GM18502 (cell line): ENCODE measurements around the gene PLBD2.
"Not testable (repeated sequence)": the region's sequence is repeated elsewhere in the genome, so short reads cannot be mapped to it uniquely, and the experiment has no call there.

Source experiments
- ATAC-seq: cut with Tn5 transposase; IDR thresholded peaks from one replicate; pipeline ENCODE4 v1.9.1; 2021; ENCODE audit warnings: mild to moderate bottlenecking; ENCODE audit not compliant: unreplicated experiment, poor library complexity

PLBD2 gene

DNA sequence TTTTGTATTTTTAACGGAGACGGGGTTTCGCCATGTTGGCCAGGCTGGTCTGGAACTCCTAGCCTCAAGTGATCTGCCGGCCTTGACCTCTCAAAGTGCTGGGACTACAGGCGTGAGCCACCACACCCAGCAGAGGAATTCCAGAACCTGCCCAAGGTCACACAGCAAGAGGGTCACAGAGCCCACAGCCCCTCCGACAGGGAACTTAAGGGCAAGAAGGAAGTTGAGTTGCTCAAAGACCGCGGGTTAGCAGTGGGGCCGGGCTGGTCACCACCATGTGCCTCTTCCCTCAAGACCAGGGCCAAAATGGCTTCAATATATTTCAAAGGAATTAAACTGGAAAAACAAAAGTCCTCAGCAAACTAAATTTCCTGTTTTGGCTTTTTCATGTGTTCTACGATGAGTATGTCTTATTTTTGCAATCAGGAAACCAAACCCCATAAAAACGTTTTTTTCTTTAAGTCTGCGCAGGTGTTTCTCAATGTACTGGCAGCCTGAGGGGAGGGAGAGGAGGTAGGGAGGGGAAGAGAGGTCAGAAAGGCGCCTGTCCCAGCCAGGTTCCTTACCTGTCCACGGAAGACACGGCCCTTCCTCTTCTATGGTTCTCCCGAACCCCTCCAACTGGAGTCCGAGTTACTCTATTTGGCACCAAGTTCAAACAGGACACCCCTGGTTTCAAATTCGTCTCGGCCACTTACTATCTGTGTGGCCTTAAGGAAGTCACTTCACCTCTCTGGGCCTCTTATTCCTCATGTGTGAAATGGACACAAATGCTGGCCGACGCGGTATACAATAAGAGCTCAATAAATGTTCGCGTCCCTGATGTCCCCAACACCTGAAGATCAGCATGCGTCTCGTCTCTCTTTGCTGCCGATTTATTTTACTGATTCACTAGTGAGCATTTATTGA, 24.3 kb upstream of the PLBD2 start:
- peak; percentile 23 for ATAC-seq

DNA sequence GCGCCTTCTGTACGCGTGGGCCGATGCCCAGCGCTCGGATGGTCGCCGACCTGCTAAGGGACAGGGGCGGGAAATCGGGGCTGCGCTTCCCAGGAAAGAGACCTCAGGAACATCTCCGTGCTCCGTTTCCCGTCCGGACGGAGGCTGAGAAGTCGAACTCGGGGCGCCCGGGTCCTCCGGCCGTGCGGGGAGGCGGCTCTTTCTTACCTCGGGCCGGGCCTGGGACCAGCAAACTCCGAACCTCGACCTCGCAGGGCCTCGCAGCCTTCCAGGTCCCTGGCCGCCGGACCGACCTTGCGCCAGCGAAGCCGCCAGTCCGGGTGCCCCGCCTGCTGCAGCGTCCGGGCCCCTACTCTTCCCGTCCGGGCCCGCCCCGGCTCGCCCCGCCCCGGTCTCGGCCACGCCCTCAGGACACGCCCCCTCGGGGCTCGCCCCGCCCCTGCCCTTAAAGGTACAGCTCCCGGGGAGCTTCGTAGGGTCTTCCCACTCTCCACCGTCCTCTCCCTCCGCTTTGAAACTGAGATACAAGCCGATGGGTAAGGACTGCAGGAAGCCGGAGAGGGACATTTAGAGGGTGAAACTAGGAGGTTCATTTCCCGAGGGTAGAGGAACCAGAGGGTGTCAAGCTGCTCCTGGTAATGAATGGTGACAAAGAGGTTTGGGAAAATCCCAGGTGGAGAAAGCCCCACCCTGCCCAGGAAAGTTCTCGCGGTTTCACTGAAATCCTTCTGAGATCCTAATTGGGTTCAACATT, 23.4 kb upstream of the PLBD2 start, which contains the start of gene SLC8B1:
TSS of gene SLC8B1 (minus strand) at position 324 of the 754 bp plus-strand sequence. CDS start 2,231 bp downstream, outside the sequence.
- ATAC-seq, result peak; percentile 92

DNA sequence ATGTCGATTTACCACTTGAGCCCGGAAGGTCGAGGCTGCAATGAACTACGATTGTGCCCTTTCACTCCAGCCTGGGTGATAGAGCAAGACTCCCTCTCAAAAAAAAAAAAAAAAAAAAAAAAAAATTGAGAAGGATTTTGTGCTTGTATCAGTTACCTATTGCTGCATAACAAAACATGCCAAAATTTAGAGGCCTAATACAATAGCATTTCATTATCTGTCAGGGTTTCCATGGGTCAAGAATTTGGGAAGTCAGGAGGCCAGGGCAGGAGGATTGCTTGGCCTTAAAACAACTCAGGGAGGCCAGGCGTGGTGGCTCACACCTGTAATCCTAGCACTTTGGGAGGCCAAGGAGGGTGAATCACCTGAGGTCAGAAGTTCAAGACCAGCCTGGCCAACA, 18.8 kb upstream of the PLBD2 start:
- no peak for ATAC-seq

DNA sequence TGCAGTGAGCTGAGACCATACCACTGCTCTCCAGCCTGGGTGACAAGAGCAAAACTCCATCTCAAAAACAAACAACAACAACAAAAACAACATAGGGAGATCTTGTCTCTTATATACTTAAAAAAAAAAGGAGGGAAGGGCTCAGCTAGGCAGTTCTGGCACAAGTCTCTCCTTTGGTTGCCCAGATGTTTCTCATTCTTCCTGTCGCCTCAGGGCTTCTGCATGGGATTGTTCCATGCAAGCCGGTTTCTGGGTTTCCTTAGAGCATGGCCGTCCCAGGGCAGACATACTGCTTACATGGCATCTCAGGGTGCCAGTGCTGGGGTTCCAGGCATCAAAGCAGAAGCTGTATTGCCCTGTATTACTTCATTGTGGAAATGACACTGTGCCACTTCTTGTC, 18.3 kb upstream of the PLBD2 start:
- no peak for ATAC-seq

DNA sequence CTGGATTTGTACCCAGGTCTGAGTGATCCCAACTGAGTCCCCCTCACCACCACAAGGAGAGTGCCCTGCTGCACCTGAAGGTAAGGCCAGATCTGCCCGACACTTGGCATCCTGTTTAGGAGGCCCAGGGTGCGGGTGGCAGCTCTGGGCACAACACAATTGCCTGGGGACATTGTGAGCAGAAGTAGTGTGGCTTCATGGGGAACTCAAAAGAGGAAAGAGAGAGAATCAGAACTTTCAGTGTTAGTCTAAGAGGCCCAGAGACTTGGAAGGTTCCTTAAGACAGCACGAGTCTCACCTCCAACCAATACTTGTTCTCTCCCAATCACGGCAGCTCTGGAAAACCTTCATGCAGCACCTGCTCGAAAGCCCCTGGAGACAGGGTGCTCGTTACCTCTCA, 16.9 kb upstream of the PLBD2 start:
- ATAC-seq, result no peak

DNA sequence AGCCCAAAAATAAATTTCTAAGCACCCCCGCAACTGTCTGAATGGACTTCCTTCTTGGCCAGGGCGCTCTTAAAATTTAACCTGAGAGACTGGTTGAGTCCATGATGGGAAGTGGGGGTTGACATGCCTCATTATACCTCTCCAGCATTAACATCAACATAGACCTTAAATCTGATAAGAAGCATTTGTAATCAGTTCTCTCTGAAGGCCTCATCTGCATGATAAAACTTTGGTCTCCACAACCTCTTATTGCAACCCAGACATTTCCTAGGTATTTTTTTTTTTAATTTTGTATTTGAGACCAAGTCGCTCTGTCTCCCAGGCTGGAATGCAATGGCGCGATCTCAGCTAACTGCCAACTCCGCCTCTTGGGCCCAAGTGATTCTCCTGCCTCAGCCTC, 13.1 kb upstream of the PLBD2 start:
- no peak for ATAC-seq

DNA sequence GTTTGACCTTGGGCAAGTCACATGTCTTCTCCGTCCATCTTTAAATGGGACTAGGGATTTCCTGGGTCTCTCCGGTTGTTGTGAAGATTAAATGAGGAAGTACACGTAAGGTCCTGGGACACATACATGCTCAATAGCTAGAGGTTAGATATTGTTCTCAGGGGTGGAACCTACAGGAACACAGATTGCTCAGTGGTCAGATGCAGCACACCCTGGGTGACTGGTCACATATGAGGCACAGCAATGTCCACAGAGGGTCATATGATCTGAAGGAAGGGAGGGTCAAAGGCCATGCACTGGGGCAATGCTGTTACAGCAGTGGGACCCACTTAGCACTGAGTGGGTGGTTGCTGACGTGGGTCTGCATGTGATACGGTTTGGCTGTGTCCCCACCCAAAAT, 12.0 kb upstream of the PLBD2 start:
- no peak for ATAC-seq

DNA sequence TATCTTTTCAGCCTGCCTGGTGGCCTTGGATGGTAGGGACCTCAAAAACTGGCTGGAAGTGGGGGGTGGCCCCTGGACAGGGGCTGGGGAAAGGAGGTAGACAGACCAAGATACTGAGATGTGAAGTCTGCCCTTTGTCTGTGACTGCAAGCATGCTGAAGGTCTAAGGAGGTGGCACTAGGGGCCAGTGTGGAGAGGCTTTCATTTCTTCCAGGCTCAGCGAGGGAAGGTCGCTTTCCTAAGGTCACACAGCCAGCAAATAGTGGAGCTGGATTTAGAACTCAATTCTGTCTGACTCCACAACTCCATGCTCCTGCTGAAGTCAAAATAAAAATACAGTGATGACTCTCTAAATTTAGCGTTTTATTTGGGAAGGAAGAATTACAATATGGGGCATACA, 11.3 kb upstream of the PLBD2 start:
- no peak for ATAC-seq

DNA sequence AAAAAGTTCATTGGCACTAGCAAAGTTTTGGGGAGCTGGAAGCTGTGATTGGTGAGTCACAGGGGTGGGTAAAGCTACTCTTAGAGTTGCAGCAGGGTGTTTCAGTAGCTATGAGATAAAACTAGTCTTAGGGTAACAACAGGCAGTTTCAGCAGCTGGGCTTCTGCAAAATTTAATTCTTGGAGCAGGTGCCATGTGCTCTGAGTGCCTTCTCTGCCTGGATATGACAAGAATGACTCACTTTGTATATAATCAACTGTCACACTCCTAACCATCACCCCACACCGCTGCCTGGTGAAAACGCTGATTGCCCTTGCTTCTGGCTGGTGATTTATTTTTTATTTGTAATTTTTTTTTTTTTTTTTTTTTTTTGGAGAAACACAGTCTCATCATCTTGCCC, 10.5 kb upstream of the PLBD2 start:
- no peak for ATAC-seq

DNA sequence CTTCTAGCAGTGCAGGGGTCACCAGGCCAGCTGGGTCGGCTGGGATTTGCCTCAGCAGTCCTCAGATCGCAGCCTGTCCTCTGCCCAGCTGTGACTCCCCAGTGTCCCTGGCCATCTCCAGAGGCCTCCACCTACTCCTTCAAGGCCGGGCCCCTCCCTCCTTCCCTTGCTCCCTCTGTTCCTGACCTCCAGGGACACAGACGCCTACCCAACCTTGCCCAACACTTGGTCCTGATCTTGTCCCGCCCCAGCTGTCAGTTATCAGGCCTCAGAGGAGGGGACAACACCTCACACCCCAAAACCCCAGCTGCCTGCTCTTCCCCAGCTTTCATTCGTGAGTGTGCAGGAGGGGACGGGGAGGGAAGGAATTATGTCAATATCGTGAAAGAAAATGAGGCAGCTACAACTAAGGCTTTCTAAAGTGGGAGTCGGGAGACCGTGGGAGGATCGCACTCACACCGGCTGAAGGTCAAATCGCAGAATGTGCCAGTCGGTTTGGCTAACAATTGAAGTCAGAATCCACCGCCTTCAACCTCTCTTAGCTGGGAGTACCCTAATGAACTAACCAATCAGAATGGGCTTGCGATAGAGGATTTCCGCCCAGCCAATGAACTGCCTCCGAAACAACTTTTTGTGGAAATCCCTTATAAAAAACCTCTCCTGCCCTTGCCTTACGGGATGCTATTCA, 9.4 kb upstream of the PLBD2 start:
- ATAC-seq, result no peak

DNA sequence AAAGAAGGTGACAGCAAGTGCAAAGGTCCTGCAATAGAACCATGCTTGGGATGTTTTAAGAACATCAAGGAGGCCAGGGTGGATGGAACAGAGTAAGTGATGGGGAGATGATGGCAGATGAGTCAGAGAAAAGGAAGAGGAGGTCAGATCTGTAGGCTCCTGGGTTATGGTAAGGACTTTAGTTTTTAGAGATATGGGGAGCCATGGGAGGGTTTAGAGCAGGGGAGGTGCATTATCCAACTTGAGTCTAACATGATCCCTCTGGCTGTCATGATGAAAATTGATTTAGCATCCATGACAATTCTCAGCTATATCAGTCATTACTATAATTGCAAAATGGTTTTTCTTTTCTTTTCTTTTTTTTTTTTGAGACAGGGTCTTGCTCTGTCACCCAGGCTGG, 7.3 kb upstream of the PLBD2 start:
- ATAC-seq, result no peak

DNA sequence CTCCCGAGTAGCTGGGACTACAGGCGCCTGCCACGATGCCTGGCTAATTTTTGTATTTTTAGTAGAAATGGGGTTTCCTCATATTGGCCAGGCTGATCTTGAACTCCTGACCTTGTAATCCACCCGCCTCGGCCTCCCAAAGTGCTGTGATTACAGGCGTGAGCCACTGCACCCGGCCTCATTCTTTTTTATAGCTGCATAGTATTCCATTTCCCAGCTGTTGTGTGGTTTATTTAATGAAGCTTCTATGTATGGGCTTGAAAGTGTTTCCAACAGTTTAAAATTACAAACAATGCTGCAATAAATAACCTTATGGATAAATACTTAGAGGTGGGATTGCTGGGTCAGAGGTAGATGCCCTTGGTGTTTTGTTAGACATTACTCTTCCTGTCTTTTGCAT, 4.2 kb upstream of the PLBD2 start:
- not testable (repeated sequence) for ATAC-seq

DNA sequence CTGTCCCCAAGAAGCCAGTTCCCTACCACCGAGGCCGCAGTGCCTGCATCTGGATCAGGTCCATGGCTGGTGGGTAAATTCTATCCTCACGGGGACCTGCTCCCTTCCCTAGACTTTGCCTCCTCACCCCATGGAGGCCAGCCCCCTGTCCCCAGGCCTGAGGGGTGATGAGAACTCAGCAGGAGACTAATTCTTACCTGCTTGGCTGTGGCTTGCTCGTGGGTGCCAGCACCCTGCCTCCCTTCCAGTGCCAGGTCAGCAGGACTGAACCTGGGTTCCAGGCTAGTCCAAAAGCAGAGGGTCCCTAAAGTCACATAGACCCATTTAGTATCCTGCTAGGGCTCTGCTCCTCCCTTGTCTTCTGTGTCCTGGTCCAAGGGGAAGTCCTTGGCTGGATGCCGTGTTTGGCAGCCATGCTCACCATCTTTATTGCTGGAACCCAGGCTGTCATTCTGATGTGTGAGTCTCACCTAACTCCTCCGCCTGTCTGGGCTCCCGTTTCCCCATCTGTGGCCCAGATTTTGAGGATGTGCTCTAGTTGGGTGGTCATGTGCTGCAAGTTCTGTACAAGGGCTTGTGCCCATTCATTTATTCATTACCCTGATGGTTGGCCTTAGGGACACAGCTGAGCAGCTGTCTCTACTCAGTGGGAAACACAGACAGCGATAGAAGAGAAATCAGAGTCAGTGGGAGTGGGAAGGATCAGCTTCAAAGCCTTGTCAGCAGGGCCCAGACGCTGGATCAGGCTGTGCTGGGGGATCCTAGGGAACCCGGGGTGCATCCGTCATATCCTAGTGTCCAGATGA, 949 bp downstream of the PLBD2 start:
- no peak for ATAC-seq

DNA sequence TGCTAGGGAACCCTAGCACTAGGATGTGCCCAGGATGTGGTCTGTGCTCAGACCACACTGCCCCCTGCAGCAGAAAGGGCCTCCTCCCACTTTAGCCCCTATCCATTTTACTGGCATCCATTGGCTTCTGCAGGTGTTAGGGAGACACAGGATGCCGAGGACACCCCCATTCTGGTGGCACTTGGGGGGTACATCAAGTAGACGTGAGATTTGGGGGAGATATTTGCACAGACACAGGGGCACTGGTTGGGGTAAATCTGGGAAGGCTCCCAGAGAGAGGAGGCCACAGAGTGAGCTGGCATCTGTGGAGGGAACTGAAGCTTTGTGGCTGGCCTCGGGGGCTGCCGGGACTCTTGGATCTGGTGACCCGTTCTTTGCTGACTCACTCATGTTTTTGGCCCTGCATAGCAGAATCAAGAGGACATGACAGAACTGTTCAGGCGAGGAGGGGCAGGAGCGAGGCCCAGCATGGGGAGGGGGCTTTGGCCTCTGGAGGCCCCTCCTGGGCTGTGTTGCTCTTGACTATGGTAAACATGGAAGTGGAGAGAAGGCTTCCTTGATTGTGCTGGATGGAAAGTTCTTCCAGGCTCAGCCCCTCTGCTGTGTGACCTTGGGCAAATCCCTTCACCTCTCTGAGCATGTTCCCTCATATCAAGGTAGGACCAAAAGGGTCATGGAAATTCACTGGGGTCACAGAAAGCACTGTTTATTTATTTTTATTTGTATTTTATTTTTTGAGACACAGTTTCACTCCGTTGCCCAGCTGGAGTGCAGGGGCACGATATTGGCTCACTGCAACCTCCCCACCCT, 1.8 kb downstream of the PLBD2 start:
- ATAC-seq, result no peak

DNA sequence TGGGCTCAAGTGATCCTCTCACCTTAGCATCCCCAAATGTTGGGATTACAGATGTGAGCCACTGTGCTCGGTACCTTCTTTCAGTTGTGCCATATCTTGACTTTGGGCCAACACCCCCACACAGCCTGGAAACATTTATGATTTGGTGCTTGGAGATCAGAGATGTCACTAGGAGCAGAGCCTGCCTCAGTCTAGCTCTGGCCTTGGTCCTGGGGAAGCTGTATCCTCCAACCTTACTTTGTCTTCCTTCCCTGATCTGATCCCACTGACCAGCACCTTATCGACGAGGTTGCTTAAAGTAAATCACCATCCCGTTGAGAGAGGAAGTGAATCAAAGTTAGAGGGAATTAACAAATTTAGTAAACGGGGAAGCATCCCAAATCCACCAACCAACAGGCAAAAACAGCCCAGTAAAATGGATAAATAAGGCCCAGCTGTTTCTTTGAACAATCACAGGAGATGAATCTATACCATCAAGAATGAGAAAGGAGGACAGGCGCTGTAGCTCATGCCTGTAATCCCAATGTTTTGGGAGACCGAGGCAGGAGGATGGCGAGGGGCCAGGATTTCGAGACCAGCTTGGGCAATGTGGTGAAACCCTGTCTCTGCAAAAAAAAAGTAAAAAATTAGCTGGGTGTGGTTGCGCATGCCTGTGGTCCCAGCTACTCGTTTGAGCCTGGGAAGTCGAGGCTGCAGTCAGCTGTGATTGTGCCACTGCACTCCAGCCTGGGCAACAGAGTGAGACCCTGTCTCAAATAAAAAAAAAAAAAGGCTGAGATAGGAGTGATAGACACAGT, 3.4 kb downstream of the PLBD2 start:
- no peak for ATAC-seq

DNA sequence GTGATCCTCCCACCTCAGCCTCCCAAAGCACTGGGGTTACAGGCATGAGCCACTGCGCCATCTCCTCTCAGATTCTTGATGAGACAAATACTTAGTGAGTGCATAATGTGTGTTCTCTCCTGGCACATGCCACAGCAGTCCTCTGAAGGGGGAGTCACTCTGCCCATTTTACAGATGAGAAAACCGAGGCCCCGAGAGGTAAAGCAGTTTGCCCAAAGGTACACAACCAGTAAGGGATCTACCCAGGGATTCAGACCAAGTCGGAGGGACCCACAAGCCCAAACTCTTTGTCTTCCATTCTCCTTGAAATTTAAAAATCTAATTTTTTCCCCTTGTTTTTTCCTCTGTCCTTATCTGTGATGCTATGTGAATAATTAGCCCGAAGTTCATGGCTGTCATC, 6.3 kb downstream of the PLBD2 start:
- no peak for ATAC-seq

DNA sequence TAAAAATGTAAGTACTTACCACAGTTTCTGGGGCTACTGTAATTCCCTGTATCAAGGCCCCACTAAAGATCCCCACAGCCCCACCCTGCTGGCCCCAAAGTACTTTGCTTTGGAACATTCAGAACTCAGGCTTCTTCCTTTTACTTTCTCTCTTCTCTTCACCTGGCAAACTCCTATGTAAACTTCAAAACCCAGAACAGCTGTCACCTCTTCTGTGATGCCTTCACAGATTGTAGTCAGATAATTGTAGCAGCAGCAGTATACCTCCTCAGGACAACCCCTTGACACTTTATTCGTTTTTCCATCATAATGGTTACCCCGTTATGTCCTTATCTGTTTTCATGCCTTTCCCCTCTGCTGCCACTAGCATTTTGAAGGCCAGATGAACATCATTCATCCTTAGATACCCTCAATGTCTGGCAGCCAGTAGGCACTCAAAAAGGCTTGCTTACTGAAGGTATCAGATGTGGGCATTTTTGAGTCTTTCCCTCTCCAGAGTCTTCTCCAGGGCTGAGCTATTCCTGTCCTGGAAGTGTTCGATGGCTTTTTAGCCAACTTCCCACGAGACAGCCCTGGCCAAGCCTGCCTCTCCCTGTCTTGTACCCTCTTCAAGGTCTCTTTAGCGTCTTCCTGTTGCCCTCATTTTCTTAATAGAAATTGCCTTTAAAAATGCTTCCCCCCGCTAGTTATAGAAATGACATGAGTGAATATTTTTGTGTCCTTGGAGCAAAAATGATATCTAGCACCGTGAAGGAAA, 7.4 kb downstream of the PLBD2 start:
- no peak for ATAC-seq

DNA sequence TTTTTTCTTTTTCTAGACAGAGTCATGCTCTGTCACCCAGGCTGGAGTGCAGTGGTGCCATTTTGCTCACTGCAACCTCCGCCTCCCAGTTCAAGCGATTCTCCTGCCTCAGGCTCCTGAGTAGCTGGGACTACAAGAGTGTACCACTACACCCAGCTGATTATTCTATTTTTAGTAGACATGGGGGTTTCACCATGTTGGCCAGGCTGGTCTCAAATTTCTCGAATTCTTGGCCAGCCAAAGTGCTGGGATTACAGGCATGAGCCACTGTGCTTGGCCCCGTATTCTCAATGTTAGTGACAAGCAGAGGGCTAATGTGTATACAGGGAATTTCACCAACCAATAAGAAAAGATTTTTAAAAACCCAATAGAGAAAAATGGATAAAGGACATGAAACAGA, 8.4 kb downstream of the PLBD2 start:
- no peak for ATAC-seq
